HuH-7.5 (cell line): ENCODE measurements around the gene CIB2.

ENCODE experiments used
- DNase-seq: peaks from one replicate; pipeline ENCODE4 v3.0.0; 2011; ENCODE audit warnings: low spot score

CIB2 gene

GRCh38 chr15:78107471-78107870 is 23.8 kb downstream of the CIB2 start:
- no peak for DNase-seq

GRCh38 chr15:78105476-78106241 is 25.6 kb downstream of the CIB2 start:
- DNase-seq, result no peak

DNA sequence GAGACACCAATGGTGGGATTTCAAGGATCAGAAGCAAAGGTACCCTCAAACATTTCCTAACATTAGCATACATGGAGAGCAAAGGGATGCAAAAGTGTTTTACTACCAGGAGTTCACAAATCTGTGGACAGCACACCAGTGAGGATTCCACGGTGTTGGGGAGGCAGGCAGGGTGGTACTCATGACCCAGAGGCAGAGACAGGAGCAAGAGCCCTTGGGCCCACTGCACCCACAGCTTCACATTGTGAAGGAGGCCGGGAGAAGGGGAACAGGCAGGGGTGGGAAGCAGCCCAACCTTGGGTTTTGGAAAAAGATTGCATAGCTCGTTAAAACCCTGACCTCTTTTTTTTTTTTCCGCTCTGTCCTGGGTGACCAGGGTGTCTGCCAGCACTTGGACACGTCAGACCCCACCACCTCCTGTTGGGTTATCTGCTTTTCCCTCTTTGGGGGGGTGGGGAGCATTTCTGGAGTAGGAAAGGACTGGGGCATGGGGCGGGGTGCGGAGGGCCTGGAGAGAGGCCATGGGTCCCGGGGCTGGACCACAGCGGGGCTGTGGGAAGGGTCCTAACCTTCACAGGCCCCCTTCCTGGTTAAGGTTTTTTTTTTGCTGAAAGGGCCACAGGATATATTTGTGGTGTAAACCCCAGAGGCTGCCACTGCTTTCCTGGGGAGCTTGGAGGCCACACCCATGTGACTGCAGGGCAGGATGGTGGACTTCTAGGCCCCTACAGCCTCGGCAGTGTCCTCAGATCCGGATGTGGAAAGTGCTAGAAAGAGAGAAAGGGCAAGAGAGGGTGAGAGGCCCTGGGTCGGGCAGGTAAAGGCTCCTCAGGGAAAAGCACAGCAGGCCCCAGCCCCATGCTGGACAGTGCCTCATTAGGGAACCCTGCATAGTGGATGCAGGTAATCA is 26.4 kb downstream of the CIB2 start:
- DNase-seq, result no peak

- DNase-seq, result no peak
Observed at GRCh38 chr15:78104119-78104479, 27.1 kb downstream of the CIB2 start.

DNA sequence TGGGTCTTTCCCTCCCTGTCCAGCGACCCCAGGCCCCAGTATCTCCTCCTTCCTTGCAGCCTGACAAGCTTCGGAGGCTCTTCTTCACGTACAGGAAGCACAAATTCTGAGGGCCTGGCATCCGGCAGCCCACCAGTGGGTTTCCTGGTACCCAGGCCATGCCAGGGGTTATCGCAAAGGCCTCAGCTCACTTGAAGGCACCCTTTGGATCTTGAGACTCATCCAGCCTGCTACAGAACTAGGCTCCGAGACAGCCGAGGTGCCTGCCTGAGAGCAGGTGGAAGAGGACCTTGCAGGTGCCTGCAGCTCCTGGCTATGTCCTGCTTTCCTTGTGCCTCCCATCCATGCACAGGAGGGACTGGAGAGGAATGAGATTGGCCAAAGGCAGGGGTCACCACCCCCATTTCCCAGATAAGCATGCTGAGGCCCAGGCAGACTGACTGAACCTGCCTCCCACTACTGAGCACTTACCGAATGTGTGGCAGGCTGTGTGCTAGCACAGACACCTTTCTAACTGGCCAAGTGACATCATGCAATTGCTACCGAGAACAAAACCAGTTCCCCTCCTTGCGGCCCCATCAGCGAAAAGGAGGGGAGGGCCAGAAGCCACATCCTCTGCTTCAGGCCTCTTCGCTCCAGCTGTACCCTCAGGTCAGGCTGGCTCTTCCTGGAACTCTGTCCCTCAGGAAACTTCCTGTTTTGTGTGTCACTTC is 27.7 kb downstream of the CIB2 start:
- DNase-seq, result no peak

- no peak for DNase-seq
Observed at GRCh38 chr15:78102741-78103140, 28.5 kb downstream of the CIB2 start.

- no peak for DNase-seq
Observed at GRCh38 chr15:78102211-78102610, 29.0 kb downstream of the CIB2 start.

DNA sequence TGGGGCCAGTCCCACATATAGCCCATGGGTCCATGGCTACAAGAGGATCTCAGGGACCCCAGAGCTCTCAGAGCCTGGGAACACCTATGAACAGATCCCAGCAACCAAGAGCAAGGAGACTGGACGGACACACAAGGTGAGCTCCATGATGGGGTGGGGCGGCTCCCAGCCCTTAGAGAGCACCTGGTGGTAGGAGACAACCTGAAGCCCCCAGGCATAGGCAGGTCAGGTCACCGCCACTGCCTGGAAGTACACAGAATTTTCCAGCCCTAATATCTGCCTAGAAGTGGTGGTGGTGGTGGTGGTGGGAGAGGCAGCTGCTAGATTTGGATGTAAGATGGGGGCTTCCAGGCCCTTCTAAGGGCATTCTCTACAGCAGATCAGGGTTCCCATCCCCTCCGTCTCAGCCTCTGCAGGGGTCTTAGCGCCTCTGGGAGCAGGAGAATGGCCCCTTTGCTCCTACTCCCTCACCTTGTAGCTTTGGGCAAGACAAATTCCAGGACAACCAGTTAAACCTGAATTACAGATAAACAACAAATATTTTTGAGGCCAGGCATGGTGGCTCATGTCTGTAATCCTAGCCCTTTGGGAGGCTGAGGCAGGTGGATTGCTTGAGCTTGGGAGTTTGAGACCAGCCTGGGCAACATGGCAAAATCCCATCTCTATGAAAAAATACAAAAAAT is 29.7 kb downstream of the CIB2 start:
- DNase-seq, result no peak

GRCh38 chr15:78100886-78101285 is 30.4 kb downstream of the CIB2 start:
- no peak for DNase-seq

DNA sequence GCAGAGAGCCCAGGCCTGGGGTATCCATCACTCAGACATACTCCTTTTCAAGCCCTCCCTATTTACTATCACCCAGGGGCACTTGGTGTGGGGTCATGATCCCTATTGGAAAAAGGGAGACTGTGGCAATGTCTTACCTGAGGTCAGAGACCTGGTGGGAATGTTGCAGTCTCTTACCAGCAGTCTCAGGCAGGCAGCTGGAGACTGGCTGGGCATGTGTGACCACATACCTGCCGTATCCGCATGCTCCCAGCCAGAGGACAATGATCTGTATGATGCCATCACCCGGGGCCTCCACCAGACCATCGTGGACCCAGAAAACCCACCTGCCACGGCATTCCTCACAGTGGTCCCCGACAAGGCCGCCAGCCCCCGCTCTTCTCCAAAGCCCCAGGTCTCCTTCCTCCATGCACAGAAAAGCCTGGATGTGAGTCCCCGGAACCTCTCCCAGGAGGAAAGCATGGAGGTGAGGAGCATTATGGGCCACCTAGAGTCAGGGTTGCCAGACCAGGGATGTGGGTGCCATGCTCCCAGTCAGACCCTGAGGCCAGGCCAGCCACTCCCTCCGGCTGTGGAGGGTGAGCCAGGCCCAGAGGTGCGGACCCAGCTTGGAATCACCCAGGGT is 33.0 kb downstream of the CIB2 start:
- DNase-seq, result no peak

- no peak for DNase-seq
Observed at GRCh38 chr15:78097667-78098066, 33.6 kb downstream of the CIB2 start.

DNA sequence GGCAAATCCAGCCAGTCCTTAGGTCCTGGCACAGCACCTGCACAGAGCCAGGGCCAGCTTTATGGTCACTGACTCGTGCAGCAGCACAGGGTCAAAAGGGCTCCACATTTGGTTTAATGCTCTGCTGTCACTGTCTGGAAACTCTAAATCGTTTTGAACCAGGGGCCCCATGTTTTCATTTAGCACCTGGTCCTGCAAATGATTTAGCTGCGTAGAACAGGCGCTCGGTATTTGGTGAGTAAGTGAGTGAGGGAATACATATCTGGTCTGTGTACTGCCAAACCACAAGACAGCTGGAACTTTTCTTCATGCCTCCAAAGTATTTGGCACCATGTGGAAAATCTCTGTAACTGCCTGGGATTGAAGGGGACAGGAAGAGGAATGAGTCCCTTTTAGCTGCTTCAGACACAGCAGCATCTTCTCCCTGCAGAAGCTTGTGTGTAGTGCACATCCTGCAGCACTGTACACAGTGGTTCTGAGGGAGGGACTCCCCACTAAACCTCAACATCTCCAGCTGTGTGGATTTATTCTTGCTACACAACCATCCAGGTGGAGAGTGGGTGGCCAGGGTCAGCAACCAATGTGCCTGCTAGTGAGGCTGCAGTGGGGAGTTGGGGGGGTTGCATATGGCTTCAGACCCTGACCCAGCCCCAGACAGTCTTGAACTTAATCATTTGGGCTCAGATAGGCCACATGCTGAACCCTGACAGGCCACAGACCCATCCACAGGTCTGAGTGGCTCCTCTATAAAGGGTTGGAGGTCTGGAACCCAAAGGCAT is 37.8 kb downstream of the CIB2 start:
- DNase-seq, result no peak

- DNase-seq, result no peak
Observed at GRCh38 chr15:78092261-78093041, 38.8 kb downstream of the CIB2 start, which contains the start of gene SH2D7. Gene SH2D7 (plus strand): TSS chr15:78092561. CDS start chr15:78092585, 24 bp downstream.

DNA sequence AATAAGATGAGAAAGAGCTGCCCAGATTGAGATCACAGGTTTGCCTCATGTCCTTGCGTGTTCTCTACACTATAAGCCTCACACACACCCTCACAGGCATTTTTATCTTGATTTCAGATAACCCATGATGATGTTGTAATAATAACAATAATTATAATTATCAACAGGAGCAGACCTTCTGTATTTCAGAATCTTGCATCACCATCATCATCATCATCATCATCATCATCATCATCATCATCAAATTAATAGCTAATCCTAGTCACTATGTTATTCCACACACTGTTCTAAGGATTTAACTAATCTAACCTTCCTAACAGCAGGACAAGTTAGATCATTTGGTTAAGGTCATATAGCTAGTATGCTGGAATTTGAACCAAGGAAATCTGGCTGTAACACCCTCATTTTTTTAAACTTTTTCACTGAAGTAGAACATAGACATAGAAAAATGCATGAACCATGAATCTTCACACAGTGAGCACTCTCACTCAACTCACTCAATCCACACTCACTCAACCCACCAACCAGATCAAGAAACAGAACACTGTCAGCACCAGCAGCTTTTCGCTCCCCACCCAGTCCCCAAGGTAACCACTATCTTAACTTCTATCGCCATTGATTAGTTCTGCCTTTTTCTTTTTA is 40.7 kb downstream of the CIB2 start:
- DNase-seq, result no peak

DNA sequence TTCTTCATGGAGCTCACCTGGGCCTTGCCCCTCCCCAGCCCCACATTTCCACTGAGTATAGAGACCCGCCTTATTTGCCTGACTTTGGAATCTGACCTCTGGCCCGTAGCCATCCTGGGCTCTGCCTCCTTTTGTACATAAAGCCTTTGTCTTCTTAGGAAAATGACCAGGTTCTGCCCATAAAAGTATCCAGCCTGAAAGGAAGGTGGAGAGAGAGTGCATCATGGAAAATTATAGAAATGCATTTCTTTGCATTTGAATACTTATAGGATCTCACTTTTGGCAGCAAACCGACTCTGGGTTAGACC is 42.5 kb downstream of the CIB2 start:
- DNase-seq, result no peak

DNA sequence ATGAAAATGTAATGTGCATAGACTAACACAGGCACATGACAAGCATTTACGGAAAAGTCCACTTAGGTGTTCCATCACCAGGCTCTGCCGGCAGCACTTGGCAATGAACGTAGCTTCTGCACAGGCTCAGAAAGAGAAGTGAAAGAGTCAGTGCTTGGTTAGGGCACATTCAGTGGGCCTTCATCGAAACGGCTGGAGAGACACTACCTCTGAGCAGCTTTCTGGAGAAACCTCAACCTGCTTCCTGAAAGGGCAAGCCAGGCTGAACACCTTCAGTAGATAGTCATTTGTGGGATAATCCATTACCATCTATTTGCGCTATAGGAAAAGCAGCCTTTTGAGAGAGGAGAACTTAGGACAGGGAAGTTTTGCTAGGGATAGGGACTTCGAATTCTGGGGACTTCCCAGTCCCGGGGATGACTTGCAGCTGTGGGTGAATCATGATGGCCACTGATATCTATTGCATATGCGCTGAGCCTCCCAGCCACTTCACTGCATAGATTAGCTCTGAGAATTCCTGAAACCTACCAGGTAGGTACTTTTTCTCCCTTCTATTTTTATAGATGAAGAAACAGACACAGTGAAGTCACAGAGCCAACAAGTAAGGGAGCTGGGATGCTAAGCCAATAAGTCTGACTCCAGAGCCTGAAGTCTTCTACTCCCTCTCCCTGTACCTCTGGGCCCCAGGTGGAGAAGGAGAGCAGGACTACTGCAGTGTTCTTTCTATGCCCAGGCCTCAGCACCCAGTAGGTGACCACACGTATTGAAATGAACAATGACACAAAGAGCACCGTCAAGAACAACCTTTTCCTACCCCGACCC is 43.1 kb downstream of the CIB2 start:
- no peak for DNase-seq

DNA sequence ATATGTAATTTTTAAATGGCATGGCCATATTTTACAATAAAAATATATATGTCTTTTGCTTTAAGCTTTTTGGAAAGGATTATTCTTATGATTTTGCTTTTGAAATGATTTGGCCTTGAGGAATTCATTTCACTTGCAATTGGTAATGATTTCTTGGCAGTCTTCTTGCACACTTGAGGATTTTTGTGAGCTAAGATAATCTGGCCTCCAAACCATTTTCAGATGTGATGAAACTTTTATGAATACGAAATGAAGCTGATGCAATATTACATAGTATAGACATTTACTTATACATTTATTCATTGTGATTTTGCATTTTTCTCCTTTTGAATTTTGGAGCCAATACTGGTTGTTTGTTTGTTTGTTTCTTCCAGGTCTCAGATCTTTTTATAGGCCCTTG is 45.3 kb downstream of the CIB2 start:
- no peak for DNase-seq

GRCh38 chr15:78084449-78084750 is 46.8 kb downstream of the CIB2 start:
- no peak for DNase-seq
